Measurements from ENCODE around the gene C2orf74.
A peak's percentile ranks its signal among the peaks of the same experiment; 100 is the strongest.
"Not testable (repeated sequence)": the region's sequence is repeated elsewhere in the genome, so short reads cannot be mapped to it uniquely, and the experiment has no call there.

The C2orf74 gene

DNA sequence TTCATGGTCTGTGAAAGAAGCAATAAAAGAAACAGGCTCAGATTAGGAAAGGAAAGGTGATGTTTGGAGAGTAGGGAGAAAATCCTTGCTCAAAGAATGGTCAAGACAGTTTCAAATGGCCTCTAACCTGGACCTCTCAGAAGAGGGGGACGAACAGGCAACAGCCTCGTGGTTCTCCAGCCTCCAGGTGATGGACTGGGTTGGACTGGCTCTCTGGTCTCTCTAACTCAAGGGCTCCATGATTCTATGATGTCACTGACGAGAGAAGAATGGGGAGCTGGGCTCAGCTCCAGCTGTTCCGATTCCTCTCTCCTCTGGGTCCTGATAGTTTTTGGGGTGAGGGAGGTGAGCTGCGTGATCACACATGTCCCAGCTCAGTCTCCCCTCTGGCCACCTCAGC is at the start of gene C2orf74:
C2orf74 (plus strand) TSS at position 301 of the 400 bp plus-strand sequence. CDS start 327 bp downstream, outside the sequence.
- DNase-seq: no peak

DNA sequence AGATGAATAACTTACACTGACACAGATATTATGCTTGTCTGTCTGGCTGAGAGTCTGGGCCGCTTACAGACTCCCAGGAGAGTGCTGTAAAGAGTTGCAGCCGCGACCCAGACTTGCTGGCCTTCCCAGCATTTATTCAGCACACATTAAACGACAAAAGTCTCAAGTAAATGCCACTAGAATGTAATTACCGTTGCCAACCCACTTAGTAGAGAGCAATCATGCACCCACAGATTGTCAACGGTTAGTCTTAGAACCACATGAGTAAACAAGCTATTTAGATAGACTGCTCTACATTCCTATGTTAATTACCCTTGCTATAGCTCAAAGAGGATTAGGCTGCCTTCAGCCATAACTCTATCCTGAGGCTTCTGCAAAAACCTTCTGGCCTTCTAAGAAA is 47.8 kb upstream of the C2orf74 start:
- DNase-seq: no peak

DNA sequence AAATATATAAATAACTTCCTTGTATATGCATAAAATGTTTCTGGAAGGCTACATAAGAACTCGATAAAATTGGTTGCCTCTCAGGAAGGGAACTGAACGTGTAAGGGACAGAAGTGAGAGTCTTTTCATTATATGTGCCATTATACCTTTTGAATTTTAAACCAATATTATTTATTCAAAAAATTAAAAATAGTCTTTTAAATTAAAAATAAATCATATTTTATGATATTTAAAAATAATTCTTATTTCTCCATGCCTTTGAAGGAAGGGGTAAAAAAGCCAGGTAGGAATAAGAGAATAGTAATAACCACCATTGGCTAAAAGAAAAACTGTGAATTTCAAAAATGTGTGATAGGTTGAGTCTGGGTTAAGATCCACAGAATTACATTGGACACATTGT is 45.7 kb upstream of the C2orf74 start:
- no peak for DNase-seq

DNA sequence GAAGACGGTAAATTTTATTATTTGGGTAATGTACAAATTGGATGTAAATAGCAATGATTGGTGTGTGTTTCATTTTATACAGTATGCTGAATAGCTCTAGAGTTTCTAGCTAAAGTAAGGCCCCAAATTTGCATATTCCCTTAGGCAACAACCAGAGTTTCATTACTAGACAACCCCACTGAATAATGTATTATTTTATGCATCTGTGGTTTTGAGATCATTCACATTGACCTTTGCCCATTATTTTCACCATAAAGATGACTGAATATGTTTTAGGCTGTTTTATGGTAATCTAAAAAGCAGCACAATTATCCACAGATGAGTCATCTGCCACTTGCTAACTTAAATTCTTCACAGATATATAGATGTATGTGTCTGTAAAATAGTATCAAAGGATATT is 44.5 kb upstream of the C2orf74 start:
- DNase-seq: no peak

DNA sequence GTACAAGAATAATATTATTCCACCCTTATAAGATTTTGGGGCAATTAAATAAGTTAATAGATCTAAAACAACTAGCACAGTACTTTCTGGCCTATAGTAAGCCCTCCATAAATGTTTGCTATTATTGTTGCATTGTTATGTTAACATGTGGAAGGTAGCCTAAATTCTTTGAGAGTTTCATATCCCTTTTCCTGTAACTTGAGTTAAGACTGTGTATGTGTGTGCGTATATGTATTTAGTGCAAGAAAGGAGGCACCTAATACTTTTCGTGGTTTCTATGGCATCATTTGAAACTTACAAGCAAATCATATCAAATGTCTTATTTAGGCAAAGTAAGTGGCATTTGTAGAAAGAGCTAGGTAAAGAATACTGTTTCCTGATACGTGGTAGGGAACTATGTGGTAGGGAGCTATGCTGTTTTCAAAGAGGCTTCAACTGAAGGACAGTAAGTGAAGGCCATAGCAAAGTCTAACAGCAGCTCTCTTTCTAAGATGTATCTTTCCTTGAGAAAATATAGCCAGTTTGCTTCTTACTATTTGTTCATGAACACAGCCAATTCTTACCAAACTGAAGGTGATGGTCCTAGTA is 36.8 kb upstream of the C2orf74 start:
- DNase-seq: no peak

DNA sequence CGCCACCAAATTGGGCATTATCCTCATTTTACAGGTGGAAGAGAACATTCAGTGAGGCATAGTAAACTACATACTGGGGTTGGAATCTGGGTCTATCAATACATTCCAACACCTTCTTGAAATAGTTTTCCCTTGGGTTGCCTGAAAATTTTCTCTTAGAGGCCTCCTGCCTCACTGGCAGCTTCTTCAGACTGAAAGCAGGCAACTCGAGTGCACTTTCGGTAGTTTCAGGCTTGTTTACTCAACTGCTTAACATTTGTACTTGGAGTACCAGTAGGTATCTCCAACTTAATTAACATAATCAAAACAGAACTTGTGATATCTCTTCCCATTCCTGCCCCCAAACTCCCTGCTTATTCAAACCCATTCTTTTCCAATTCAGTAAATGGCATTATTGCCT is 36.2 kb upstream of the C2orf74 start:
- DNase-seq: no peak

DNA sequence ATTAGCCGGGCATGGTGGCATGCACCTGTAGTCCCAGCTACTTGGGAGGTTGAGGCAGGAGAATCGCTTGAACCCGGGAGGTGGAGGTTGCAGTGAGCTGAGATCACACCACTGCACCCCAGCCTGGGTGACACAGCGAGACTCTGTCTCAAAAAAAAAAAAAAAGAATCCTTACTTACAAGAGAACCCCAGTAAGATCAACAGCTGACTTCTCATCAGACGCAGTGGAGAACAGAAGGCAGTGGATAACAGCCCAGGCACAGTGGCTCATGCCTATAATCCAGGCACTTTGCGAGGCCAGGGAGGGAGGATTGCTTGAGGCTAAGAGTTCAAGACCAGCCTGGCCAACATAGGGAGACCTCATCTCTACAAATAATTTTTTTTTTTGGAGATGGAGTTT is 33.9 kb upstream of the C2orf74 start:
- not testable (repeated sequence) for DNase-seq

DNA sequence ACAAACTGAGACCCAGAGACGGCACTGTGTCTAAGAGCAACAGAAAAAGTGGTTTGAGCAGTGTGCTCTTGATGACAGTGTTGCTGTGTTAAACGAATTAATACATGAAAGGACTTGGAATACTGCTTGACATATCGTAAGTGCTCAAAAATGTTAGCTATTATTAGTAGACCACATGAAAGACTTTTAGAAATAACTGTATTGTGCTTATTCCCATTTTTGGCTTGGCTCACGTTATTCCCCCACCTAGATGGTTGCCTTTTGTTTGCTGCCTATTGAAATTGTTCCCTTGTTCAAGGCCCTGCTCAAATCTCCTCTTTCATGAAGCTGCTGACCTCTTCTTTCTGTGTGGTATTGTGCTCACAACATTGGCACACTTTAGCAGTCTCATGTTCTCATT is 27.8 kb upstream of the C2orf74 start:
- DNase-seq: no peak

DNA sequence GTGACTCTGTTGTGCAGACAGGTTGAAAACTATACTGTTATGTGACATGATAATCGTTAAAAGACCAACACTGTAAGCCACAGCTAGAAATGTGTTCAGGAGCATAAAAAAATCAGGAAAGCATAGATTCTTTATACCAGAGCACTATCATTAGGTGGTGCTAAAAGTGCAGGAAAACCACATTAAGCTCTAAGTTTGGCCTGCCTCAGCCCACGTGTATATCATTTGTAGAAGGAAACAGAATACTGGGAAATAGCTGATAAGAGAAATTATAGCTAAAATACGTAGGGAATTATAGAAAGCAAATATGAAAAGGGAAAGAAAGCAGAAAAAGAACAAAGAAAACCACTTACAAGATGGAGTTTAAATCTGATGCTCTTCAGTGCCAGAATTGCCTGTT is 26.5 kb upstream of the C2orf74 start:
- no peak for DNase-seq

DNA sequence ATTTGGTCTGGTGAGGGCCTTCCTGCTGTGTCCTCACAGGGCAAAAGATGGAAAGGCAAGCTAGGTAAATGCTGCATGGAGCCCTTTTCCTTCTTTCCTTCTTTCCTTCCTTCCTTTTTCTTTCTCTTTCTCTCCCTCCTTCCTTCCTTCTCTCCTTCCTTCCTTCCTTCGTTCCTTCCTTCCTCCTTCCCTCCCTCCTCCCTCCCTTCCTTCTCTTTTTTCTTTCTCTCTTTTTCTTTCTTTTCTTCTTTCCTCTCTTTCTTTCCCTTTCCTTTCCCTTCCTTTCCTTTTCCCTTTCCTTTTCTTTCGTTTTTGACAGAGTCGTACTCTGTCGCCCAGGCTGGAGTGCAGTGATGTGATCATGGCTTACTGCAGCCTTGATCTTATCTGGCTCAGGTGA is 23.1 kb upstream of the C2orf74 start:
- no peak for DNase-seq

DNA sequence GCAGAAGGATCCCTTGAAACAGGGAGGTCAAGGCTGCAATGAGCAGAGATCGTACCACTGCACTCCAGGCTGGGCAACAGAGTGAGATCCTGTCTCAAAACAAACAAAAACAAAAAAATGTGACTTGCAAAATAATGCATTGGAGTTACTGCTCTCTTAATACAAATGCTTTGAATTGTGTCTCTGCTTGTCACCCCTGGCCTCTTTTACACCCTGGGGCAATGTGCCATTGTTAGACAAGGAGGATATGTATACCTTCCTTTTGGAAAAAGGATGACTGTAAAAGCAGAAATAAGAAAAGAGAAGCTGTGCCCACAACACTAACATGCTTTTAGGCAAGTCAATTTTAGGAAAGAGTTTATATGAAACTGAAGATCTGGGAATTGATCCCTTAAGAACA is 20.8 kb upstream of the C2orf74 start:
- no peak for DNase-seq

DNA sequence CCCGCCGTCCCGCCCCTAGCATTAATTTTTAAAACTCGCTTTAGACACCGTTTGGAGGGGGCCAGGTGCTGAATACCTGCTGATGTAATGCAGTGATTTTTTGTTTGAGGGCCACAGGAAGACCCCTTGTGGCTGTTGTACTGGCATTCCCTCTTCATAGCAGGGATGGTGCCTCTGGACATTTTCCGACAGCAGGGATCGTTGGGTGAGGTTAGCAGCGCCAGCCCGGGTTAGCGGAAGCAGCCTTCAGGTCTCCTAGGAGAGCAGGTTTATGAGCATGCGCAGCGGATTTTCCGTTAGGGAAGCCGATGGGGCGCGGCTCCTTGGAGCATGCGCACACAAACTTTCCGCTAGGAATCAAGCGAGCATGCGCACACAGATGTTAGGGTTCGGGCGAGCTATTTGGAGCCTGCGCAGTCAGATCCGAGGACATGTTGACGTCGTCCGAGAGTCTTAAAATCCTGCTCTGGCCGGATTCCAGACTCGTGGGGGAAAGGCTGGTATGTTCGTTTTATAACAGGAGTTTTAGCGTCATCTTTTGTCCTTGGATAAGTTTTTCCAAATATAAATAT is 17.2 kb upstream of the C2orf74 start:
- peak; percentile 99 for DNase-seq

DNA sequence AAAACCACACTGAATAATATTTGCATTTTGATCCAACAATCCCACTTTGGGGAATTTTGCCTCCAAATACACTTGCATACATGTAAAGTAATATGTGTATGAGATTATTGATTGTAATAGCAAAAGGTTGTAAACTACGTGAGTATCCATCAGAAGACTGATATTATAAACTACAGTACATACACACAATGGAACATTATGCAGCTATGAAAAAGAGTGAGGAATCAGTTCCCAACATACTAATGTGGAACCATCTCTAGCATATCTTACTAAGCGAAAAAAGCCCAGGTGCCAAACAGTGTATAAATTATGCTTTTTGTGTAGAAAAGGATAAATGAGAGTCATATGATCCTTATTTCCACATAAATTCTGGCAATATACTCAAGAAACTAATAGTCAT is 16.0 kb upstream of the C2orf74 start:
- DNase-seq: no peak

DNA sequence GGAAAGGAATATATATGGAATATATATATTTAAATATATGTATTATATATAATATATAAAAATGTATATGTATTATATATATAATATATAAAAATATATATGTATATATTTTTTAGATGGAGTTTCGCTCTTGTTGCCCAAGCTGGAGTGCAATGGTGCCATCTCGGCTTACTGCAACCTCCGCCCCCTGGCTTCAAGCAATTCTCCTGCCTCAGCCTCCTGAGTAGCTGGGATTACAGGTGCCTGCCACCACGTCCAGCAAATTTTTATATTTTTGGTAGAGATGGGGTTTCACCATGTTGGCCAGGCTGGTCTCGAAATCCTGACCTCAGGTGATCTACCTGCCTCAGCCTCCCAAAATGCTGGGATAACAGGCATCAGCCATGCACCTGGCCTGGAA is 13.9 kb upstream of the C2orf74 start:
- DNase-seq: not testable (repeated sequence)

DNA sequence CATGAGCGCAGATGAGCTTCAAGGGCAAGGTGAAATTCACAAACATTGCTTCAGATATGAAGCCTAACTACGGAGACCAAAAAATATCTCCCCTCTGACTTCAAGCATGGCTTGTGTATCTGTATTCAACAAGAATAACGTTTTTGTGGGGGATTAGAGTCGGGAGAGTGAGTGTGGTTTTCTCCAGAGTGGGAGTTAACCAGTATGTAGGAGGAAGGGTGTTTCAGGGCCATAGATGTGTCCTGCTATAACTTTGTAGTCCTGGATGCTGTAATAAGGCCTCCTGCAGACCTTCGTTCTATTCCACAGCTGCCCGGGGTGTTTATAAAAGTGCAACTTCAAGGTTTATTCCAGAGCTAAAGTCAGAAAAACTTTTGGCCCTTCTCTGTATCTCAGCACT is 12.9 kb upstream of the C2orf74 start:
- no peak for DNase-seq

DNA sequence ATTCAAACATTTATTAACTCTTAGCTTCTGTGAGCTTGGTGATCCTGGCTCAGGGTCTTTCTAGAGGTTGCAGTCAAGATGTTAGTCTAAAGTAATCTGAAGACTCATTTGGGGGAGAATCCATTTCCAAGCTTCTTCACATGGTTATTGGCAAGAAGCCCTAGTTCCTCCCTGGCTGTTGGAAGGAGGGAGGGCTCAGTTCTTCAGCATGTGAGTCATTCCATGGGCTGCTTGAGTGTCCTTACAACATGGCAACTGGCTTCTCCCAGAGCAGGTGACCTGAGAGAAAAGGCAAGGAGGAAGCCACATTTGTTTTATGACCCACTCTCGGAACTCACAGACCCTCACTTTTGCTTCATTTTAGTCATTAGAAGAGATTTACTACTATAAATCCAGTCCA is 10.6 kb upstream of the C2orf74 start:
- DNase-seq: no peak

DNA sequence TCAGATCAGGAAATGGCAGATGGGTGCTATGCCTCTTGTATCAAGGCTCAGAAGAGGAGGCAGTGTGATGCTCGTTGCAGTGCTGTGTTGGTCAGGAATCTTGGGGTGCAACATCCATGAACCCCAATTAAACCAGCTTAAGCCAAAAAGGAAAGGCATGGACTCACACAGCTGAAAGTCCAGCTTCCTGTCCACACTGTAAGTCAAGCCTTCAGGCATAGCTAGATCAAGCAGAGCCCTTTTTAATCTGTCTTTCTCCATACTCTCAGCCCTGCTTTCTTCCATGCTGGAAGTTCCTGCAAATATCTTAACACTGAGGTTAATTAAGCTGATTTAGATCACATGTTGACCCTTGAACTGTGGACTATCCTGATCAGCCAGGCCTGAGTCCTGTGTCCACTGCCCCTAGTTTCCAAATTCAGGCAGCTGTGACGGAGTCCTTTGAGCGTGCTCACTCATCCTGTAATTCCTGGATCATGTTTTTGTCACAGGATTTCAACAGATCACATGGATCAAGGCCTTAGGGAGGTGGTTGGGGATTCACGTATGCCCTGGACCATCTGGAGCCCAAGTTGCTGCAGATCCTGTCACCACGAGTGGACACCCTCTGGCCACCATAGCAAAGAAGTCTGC is 4.5 kb upstream of the C2orf74 start:
- no peak for DNase-seq

DNA sequence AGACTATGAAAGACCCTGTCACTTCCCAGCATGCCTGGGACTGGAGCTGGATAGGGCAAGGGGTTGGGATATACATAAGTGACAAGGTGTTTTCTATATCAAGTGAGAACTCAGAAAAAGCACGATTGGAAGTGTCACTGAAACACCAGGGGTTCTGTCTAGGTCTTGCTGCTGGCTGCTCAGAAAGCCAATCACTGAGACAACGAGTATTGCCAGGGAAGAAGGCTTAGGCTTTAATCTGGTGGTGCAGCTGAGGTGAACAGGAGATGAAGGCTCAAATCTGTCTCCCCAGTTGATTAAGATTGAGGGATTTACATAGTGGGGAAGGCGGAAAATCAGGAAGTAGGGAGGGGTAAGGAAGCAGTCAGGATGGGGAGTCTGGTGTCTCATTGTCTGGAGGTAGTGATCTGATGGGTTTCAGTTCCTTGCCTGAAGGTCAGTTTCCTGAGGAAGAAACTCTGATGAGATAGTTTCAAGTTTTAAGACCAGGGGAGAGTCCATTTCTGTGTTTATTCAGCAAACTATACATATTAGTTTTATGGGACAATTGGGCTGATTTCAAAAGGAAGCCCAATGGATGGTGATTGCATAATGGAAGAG is 3.5 kb upstream of the C2orf74 start:
- no peak for DNase-seq

DNA sequence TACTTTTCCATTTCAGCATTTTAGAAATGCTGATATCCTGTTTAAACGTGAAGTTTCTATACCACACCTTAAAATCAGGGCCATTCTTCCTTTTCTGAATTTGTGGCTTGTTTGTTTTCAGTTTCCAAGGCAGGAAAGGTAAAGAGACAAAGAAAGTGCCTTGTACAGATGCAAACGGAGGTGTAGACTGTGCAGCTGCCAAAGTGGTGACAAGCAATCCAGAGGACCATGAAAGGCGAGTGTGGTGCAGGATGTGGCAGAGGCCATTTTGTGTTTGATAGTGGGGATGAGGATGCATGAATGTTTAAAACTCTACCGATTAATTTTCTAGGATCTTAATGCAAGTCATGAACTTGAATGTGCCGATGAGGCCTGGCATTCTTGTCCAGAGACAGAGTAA is 733 bp downstream of the C2orf74 start:
- DNase-seq: no peak

DNA sequence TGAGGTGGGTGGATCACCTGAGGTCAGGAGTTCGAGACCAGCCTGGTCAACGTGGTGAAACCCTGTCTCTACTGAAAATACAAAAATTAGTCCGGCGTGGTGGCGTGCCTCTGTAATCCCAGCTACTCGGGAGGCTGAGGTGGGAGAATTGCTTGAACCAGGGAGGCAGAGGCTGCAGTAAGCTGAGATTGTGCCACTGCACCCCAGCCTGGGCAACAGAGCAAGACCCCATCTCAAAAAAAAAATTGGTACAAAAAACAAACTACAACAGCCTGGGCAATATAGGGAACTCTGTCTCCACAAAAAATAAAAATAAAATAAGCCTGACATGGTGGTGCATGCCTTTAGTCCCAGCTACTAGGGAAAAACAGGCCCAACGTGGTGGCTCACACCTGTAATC is 3.1 kb downstream of the C2orf74 start:
- not testable (repeated sequence) for DNase-seq

DNA sequence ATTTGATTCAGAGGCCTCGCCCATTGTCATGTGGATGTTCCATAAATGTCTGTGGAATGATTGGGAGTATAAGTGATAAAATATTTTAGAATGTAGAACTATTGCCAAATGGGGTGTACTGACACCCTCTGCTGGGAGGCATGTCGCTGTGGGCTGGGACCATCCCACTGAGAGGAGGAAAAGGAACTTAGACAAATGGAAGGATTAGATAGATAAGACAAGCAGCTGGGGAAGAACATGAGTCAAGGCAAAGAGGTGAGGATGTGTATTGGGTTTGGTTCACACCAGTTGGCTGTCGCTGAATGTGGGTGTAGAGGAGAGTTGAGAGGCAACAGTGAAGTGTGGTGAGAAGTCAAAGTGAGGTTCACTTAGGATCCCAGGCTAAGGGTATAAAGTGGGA is 4.0 kb downstream of the C2orf74 start:
- no peak for DNase-seq

DNA sequence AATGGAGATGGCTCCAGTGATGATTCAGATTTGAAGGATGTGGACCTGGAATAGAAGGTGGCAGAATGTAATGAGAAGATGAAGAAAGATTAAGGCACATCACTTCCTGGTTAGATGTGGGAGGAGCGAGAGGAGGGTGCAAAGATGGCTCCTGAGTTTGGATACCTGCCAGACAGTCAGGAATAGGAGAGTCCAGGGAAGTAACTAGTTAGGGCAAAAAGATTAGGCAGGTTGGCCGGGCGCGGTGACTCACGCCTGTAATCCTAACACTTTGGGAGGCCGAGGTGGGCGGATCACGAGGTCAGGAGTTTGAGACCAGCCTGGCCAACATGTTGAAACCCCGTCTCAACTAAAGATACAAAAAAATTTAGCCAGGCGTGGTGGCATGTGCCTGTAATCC is 5.6 kb downstream of the C2orf74 start:
- DNase-seq: no peak

DNA sequence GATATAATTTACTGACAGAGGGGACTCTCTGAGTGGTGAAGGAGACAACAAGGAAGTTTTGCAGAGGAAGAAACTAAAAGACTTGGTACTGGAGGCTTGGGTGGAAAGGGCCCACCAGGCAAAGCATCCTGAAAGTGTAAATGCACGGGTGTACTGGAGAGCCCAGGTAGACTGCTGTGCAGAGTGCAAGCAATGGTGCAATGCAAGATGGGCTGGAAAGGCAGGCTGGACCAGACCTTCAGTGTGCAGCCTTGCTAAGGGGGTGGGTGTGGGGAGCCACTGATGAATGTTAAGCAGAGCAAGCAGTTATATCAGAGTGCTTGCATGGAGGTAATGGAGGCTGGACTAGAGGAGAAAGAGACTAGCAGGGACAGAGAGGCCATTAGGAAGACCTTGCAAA is 10.7 kb downstream of the C2orf74 start:
- DNase-seq: no peak

DNA sequence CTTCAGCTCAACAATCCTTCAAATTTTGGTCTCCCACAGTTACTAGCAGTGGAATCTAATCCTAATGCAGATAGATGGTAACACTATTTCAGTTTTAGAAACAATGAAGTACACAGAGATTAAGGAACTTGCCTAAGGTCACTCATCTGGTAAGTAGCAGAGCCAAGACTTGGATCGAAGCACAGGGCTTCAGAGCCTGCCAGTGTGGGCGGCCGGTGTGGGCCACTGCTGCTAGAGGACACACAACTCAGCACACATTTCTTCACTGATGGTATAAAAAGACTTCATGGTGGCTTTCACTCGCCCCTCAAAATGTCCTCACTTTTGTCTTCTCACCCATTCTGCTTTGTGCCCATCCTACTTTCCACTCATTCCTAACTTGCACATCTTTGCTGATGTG is 11.1 kb downstream of the C2orf74 start:
- no peak for DNase-seq

DNA sequence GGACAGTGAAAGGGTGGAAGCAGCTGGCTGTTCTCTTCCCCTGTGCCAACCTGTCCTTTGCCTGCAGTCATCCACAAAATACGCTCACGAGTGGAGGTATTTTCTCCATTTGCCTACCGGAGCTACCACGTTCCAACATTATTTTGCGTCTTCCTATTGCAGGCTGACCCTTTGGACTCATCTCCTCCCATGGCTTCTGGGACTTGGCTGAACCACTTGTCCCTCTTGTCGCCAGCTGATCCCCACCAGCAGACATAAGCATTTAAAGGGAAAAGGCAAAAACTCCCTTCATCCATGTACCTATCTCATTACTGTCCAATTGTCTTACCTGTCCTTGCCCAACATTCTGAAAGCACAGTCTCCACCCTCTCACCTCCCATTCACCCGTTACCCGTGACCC is 13.0 kb downstream of the C2orf74 start:
- DNase-seq: no peak
